DND-41 (cell line): ENCODE data around the gene GOLGA6C.
"Not testable (repeated sequence)": the region's sequence is repeated elsewhere in the genome, so short reads cannot be mapped to it uniquely, and the experiment has no call there.

Experiments
- CTCF ChIP-seq: IDR thresholded peaks from 2 replicates; pipeline ENCODE4 v1.5.1; 2012; ENCODE audit warnings: borderline replicate concordance, low read length, moderate library complexity, mild to moderate bottlenecking; ENCODE audit not compliant: poor library complexity, severe bottlenecking; ENCODE audit errors: extremely low read depth
- EZH2 ChIP-seq: IDR thresholded peaks from 3 replicates; pipeline ENCODE4 v1.6.1; 2012; ENCODE audit warnings: borderline replicate concordance, low read depth, mild to moderate bottlenecking, moderate library complexity, low read length, inconsistent platforms; ENCODE audit not compliant: severe bottlenecking

GRCh38 chr15:75259873-75260272, 1.7 kb downstream of the GOLGA6C start:
- not testable (repeated sequence) for TF ChIP-seq CTCF, EZH2
